Ovary (tissue), 3 donors: ENCODE data around the gene HIGD2B.

Source experiments
- CTCF ChIP-seq, 3 donors: fragments of 450-650 bp in 2 of 3; fragments of 200-600 bp in 1 of 3; IDR thresholded peaks; one replicate each; pipeline versions ENCODE4 v1.5.1 to v1.8.0; 2016 to 2022; ENCODE audit warnings: antibody characterized with exemption in 3 of 3, mild to moderate bottlenecking in 1 of 3
- EP300 ChIP-seq: sonication (generic); formaldehyde crosslinking; IDR thresholded peaks from one replicate; pipeline ENCODE4 v1.6.1; 2017; ENCODE audit warnings: antibody characterized with exemption
- POLR2A ChIP-seq: fragments of 450-650 bp; IDR thresholded peaks from one replicate; pipeline ENCODE4 v1.6.1; 2017; ENCODE audit warnings: antibody characterized with exemption, mild to moderate bottlenecking, moderate library complexity
- donor health status: DM: no; HTN: no; CAD: no.

DNA sequence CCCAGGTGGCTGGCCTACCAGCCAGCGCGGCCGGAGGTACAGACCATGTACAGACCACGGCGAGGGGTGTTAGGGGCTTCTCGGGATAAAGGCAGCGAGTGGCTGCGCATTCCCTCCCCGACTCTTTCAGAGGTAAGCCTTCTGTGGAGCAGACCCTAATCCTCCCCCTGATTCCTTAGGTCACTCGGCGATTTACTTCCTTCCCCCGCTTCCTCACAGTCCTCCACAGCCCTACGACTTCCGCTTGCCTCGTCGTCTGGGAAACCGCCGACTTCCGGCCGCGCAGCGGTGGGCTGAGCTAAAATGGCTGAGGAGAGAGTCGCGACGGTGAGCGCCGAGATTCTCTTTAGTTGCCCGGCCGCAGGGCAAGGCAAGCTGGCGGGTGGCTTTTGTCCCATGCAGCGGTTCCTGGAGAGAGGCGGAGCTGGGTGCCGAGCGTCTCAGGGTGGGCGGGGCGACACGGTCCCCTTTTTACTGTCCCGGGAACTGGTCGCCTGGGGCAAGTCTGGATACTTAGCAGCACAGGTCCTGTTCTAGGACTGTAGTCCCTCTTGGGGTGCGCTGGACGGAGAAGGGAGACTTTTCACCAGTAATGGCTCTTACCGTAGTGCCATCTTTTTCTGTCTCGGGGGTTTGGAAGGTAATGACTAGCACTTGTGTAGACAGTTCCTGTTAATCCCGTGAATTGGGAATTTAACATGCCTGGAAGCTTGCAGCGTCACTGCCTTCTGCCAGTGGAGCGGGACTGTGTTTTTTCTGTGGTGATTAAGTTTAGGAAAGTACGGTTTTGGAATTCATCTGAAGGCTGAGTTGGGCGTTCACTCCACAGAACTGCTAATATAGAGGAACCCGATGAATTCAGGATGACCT, at the start of gene HIGD2B, which contains the start of gene BBS4:
- TF ChIP-seq CTCF (IDR thresholded peaks at IDR 0.05) (no peak), POLR2A (peak; percentile 73), EP300 (no peak)
